Right hindlimb (tissue), 1 donor: Measurements from ENCODE around the gene FITM1.
A peak's percentile ranks its signal among the peaks of the same experiment; 100 is the strongest.
"Not testable (repeated sequence)": the region's sequence is repeated elsewhere in the genome, so short reads cannot be mapped to it uniquely, and the experiment has no call there.

ENCODE experiments used
- DNase-seq: peaks from one replicate; pipeline ENCODE4 v3.0.0-alpha.2; 2018

The FITM1 gene

DNA sequence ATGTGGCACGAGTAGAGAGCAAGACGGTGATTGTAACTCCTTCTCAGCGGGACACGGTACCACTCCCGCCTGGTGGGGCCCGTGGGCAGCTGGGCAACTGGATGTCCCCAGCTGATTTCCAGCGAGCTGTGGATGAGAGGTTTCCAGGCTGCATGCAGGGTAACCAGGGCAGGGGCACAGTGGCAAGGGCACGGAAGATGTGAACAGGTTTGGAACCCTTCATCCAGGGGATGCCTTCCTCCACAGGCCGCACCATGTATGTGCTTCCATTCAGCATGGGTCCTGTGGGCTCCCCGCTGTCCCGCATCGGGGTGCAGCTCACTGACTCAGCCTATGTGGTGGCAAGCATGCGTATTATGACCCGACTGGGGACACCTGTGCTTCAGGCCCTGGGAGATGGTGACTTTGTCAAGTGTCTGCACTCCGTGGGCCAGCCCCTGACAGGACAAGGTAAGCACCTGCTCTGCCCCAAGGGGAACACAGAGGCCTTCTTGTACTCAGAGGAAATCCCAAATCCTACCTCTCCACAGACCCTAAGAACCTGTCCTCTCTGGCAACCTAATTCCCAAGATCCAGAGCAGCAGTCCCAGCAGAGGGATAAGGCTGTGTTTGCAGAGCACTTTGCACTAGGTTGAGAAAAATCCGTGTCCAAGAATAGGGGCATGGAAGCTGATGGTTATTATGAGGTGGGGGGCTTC lies 32.1 kb upstream of the FITM1 start:
- no peak for DNase-seq

DNA sequence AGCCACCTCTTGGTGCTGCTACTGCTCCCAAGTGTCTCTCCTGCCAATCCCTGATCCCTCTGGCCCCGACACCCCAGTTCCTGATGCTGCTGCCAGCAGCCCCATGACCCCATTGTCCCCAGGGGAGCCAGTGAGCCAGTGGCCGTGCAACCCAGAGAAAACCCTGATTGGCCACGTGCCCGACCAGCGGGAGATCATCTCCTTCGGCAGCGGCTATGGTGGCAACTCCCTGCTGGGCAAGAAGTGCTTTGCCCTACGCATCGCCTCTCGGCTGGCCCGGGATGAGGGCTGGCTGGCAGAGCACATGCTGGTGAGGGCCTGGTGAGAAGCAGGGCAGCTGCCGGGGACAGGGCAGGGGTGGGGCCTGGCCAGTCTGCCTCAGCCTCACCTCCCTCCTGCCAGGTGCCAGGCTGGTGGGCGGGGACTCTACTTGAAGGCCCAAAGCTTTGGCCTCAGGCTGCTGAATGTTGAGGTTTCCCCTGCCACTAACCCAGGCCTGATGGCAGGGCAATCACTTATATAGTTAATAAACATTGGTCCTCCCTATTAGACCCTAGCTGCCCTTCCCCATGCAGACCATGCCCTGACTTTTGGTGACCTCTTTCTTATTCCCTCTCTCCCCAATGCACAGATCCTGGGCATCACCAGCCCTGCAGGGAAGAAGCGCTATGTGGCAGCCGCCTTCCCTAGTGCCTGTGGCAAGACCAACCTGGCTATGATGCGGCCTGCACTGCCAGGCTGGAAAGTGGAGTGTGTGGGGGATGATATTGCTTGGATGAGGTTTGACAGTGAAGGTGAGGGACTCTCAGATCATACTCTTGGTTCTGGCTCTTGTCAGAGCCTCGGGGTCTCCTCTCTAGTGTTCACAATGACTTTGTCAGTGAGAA lies 31.3 kb upstream of the FITM1 start:
- DNase-seq = no peak

DNA sequence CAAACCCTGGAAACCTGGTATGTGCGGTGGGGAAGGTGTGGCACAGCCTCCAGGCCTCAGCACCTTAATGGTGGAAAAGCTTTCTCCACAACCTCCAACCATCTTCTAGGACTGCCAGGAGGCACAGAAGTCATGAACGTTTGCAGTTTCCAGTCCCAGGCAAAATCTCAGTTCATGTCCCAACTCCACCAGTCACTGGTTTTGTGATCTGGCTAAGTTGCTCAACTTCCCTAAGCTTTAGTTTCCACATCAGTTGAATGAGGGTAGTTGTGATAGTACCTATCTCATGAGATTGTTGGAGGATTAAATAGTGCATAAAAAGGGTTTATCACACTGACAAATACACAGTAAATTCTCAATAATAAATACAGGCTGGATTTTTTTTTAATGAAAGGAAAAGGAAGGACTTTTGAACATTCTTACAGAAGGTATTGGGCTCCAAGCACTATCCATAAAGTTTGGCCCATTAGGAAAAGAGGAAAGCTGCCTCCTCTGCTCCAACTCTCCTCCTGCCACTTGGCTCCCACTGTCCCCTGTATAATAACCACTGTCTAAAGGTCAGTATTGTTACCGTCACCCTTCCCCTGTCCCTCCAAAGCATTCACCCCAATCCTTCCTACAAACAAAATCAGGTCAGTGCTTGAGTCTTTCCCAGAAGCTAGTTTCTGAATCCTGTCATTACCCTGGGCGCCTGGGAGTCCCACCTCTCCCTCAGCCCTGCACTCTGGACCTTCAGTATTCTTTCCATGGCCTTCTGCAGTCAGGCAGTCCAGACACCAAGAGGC lies 30.1 kb upstream of the FITM1 start:
- no peak for DNase-seq

DNA sequence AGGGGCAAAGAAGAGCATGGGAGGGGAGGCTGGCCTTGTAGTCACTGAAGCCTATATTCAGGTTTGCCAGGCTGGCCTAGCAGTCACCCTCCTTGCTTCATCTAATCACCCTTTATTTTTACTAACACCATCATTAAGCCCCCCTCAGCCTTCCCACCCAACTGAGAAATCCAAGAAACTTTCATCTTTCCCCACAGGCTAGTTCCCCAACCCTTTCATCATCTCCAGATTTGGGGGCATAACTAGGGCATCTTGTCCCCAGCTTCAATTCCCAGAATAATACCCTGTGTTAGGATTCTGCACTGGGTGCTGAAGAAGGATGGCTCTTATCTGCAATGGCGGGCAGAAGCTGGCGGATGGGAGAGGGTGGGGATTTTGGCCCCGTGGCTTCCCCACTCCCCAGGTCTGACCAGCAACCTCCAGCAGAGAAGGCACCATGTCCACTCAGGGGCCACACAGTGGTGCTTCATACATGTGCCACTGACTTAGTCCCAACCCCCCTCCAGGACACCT lies 29.4 kb upstream of the FITM1 start:
- no peak for DNase-seq

DNA sequence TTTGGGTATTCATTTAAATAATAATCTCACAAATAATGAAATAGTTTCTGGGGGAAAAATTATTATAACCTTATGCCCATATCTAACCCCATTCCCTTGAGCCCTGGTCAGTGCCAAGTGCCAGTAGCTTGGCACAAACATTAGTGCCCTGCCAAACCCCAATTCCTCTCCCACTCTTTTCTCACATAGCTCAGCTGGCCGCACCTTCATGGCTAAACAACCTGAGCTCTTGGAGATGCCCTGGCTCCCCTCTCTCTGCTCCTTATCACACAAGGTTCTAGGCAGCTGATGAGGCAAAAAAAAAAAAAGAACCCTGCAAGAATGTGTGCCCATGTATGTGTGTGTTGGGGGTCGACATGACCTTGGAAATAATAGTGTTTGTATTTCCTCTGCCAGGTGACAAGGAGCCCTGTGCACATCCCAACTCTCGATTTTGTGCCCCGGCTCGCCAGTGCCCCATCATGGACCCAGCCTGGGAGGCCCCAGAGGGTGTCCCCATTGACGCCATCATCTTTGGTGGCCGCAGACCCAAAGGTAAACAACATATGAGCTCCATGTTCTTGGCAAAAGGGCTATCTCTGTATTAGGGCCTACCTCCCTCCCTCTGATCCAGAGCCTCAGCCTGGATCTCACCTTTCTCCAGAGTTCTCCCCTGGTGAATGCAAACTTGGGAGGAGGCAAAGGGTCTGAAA lies 28.0 kb upstream of the FITM1 start:
- DNase-seq = no peak

DNA sequence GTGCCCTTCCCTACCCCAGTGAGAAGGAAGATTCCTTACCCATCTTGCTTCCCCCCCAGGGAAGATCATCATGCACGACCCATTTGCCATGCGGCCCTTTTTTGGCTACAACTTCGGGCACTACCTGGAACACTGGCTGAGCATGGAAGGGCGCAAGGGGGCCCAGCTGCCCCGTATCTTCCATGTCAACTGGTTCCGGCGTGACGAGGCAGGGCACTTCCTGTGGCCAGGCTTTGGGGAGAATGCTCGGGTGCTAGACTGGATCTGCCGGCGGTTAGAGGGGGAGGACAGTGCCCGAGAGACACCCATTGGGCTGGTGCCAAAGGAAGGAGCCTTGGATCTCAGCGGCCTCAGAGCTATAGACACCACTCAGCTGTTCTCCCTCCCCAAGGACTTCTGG lies 27.0 kb upstream of the FITM1 start:
- no peak for DNase-seq

DNA sequence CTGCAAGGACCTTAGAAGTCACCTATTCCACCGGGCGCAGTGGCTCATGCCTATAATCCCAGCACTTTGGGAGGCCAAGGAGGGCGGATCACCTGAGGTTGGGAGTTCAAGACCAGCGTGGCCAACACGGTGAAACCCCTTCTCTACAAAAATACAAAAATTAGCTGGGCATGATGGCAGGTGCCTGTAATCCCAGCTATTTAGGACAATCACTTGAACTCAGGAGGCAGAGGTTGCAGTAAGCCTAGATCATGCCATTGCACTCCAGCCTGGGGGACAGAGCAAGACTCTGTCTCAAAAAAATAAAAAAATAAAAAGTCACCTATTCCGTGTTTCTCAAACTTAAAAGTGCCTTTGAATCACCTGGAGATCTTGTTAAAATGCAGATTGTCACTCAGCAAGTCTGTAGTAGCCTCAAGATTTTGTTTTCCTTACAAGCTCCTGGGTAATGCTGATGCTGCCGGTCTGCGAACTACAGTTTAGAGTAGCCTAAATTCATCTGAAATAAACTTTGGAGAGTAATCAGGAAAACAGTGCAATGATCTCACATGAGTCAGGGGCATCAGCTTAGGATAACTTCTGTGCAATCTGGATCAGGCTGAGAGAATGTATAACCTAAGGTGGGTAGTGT lies 24.7 kb upstream of the FITM1 start:
- not testable (repeated sequence) for DNase-seq

DNA sequence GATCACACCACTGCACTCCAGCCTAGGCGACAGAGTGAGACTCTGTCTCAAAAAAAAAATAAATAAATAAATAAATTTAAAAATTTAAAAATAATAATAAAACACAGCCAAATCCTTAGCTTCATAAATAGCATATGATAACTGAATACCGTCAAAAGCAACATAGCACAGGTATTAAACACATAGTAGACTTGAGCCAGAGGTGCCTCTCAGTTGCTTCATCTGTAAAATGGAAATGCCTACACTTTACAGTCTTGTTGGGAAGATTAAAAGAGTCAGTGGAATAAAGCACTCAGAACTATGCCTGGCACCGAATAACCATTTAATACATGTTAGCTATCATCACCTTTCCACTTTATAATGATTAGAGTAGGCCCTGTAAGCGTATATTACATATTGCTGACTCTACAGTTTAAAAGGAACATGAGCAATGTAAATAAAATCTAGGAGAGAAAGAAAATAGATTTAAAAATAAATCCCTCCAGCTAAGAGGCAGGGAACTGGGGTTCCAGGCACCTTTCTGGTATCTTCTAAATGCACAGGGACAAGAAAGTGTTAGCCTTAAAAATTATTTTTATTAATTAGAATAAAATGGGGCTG lies 23.7 kb upstream of the FITM1 start:
- no peak for DNase-seq

DNA sequence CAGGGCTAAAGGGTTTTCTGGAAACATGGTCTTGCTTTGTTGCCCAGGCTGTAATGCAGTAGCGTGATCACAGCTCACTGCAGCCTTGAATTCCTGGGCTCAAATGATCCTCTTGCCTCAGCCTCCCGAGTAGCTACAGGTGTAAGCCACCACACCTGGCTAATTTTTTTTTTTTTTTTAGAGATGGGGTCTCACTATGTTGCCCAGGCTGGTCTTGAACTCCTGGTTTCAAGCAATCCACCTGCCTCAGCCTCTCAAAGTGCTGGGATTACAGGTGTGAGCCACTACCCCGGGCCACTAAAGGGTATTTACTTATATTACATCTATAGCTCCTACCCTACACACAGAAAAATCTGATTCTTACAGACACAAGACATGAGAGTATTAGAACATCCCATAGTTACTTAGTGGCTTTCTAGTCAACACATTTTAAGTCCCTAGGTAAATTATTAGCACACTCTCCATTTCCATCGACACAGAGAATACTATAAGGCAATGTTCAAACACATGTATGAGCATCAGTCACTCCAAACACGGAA lies 22.1 kb upstream of the FITM1 start:
- no peak for DNase-seq

DNA sequence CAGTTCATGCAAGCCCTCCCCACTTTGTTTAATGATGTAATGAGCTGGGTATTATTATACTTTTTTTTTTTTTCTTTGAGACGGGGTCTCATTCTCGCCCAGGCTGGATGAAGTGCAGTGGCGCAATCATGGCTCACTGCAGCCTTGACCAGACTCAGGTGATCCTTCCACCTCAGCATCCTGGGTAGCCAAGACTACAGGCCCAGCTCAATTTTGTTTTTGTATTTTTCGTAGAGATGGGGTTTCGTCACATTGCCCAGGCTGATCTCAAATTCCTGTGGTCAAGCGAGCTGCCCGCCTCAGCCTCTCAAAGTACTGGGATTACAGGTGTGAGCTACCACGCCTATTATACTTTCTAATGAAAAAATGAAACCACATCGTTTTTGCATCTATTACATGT lies 20.4 kb upstream of the FITM1 start:
- DNase-seq = no peak

DNA sequence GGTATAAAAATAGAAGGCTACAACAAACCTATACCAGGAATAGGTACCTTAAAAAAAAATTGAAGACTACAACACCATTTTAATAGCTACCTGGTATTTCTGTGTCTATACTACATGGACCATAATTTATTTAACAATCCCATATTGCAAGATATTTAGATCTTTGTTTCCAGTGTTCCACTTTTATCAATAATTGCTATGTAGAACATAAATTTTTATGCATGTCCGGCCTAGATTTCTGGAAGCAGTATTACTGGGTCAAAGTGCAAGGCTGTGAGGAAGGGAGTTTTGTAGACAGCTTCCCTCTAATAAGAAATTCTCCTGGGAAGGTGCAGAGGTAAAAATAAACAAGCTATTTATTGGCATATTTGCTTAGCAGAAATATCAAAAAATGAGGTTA lies 19.9 kb upstream of the FITM1 start:
- no peak for DNase-seq

DNA sequence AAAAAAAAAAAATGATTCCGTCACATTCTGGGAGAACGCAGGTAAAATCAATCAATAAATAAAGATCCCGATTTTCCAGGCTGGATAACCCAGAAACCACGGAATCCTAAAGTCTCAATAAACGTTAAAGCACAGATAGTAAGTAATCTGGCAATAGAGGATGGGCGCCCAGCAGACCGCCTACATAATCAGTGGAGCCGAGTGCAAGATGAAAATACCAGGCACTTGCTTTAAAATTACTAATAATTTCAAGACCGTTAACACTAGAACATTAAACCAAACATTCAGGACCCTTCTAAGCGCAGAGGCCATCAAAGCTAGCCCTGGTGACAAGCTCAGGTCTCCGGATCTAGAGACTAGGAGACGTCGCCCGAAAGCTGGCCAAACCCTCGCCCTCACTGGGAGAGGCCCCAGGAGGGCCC lies 17.1 kb upstream of the FITM1 start:
- no peak for DNase-seq

DNA sequence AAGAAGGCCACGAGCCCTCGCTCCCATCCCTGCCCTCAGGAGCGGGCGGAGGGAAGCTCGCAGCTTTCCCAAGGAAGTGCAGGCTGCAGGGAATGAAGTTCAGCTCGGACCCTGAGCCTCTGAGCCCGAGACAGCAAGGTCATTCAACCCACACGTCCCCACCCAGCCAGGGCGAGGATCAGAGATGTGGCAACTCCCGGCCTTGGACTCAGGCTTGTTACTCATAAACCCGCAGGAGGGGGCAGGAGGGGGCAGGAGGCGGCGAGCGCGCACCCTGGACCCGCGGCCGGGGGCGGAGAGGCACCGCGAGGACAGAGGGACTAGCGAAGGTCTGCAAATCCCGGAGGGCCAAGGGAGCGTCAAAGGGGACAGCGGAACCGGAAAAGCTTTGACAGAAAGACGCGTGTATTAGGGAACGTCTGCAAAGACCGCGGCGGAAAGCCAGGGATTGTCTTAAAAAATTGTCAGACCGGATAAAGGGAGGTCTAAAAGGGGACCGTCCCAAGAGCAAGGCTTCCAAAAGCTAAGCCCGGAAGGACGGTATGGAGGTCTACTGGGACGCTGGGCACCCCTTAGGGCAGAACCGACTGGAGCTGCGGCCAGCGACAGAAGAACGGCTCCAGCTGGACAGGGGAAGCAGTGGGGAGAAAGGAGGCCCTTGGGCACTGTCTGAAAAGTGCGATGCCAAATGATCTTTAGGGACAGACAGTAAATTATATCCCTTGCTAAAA lies 16.5 kb upstream of the FITM1 start:
- peak; percentile 88 for DNase-seq

DNA sequence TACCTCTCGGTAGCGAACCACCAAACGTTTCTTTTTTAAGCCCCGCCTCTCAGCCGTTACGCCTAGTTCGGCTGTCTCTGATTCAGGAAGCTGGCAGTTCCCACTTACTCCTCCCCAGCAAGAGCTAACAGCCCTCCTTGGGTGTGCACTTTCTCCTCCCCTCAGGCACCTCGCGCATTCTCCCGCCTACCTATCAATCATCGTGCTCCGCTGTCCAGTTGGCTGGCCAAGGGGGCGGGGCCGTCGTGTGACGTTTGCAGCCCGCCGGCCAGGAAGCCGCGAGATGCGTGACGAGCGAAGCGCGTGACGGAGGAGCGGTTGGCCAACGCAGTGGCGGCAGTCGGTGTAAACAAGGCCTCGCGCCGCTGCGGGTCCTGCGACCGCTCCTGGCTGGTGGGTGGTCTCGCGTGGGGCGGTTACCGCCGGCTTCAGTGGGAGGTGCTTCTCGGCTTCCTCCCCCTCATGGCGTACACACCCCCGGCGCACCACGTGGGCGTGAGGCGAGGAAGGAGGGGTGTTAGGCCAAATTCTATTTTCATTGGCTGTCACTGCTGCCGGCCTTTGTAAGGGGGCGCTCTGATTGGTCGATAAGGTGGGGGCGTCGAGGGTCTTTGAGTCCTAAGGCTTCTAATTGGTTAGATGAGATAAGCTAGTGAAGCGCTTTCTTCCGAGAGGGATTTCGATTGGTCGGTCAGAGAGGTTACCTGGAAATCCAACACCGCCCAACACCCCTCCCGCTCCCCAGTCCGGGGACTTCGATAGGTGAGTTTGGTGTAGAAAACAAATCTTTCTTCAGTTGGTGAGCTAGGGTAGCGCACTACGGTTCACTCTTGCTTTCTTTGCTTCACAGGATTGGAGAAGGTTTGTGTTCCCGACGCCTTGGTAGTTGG lies 15.7 kb upstream of the FITM1 start, which contains the start of the genes DCAF11 and NRL:
DCAF11 (plus strand) TSS at position 246 of the 890 bp plus-strand sequence. CDS start 818 bp downstream, outside the sequence.
NRL (minus strand) TSS at position 418 of the 890 bp plus-strand sequence. CDS start 32,101 bp downstream, outside the sequence.
- DNase-seq = peak; percentile 99

DNA sequence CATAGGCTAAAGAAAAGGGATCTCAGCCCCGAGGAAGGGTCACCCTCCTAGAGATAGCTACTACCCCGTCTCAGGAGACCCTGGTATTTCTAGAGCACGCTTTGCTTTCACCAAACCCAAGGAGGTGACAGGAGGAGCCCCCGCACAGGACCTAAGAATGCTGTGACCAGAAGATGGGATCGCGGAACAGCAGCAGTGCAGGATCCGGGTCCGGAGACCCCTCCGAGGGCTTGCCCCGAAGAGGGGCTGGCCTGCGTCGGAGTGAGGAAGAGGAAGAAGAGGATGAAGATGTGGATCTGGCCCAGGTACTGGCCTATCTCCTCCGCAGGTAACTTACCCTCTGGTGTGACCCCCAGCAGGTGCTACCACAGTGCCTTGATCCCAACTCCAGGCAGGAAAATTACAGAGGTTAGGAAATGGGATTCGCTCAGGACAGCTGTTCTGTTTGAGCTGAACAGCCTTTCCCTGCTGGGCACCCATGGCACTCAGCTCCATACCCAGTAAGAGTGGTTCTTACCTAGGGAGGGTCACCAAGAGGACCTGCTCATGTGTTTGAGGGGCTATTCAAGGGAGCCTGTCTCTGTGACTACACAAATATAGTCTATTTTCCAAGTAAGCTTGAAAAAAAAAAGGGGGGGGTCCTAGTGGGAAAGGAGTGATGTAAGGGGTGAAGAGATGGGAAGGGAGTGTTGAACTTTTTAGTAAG lies 14.9 kb upstream of the FITM1 start:
- no peak for DNase-seq

DNA sequence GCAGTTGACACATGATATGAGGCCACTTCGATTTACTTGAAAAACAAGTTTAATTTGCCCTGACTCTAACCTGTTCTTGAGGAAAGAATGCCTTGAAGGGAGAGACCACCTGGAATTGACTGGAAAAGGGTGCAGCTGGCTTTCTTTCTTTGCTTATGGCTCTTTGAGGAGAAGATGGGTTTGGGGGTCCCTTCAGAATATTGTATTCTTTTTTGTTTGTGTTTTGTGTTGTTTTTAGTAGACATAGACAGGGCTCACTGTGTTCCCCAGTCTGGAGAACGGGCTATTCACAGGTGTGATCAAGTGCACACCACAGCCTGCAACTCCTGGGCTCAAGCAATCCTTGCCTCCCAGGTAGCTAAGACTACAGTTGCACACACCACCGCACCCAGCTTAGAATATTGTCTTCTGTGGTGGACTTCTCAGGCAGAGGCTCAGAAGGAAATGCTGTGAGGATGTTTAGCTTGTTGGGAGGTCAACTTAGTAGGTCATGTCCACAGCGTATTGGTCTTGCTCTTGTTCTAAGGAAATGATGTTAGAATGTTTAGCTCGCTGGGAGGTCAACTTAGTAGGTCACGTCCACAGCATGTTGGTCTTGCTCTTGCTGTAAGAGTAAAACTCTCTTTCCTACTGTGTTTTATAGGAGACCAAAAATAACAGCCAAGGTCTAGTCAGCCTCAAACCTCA lies 14.2 kb upstream of the FITM1 start:
- DNase-seq = no peak

DNA sequence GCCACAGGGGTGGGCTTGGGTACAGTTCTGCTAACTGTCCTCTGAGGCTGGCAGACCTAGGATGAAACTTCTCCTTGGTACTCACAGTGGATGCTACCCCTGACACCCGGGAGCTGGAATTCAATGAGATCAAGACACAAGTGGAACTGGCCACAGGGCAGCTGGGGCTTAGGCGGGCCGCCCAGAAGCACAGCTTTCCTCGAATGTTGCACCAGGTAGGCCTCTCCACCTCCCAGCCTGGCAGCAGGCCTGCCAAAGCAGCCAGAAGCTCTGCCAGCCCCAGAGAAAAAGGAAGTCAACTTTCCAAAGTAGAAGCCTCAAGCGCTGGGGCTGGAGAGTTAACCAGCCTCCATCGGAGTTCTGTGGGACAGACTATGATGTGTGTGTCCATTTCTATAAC lies 13.3 kb upstream of the FITM1 start:
- no peak for DNase-seq

DNA sequence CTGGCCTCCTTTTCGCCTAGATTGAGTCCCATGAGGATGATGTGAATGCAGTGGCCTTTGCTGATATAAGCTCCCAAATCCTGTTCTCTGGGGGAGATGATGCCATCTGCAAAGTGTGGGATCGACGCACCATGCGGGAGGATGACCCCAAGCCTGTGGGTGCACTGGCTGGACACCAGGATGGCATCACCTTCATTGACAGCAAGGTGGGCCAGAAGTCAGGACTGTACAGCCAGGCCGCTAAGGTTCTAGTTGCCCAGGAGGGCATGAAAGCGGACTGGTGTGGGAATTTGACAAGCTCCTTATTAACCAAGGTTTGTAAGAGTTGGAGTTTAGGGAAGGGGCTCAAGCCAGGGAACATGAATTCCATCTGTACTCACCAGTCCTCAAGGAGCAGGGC lies 10.8 kb upstream of the FITM1 start:
- no peak for DNase-seq
